AG04449 (cell line): ENCODE measurements around the gene MARCHF10.

ENCODE experiments used
- CTCF ChIA-PET: fragments of 350-600 bp; formaldehyde crosslinking; extraction: SDS; loops from one replicate; lab custom pipeline; 2021; ENCODE audit warnings: antibody characterized with exemption; lab: Yijun Ruan, JAX
- POLR2A ChIA-PET: fragments of 400-600, 350-600 bp; formaldehyde crosslinking; extraction: SDS; loops from one replicate; lab custom pipeline; 2020; ENCODE audit warnings: antibody characterized with exemption, inconsistent platforms; lab: Yijun Ruan, JAX
- DNase-seq: peaks from one replicate; pipeline ENCODE4 v3.0.0-alpha.2; 2010; ENCODE audit warnings: low read depth, low spot score
- H3K4me3 ChIP-seq: 2 replicates; pipeline ENCODE4 v1.5.1; 2011; ENCODE audit warnings: low read depth, mild to moderate bottlenecking, control low read depth, low read length
- CTCF ChIP-seq: IDR thresholded peaks from one replicate; pipeline ENCODE4 v1.5.1; 2011; ENCODE audit warnings: mild to moderate bottlenecking, moderate library complexity, low read length, control low read depth, inconsistent platforms; ENCODE audit not compliant: insufficient read depth; ENCODE audit errors: missing control alignments

The MARCHF10 gene

GRCh38 chr17:62827746-62828485 is 19.8 kb upstream of the MARCHF10 start:
- TF ChIP-seq CTCF = no peak
- CTCF ChIA-PET = interaction anchor here (0.9 to 1.4 kb wide), 2 partner anchors 141 to 255 kb away, joined by 4 to 5 read pairs; no protein-coding TSS in a partner anchor
- POLR2A ChIA-PET = interaction anchor here (0.7 kb wide), 1 partner anchor 404 kb away, joined by 3 read pairs; no protein-coding TSS in a partner anchor
- no peak for DNase-seq
- H3K4me3 ChIP-seq = no peak overlapping the region

GRCh38 chr17:62826956-62827355 is 18.8 kb upstream of the MARCHF10 start:
- ChIA-PET CTCF (interaction anchor here (1.0 to 1.4 kb wide), 2 partner anchors 23 to 255 kb away, joined by 3 to 5 read pairs; no protein-coding TSS in a partner anchor), POLR2A (no interaction called here)
- no peak for TF ChIP-seq CTCF
- no peak overlapping the region for H3K4me3 ChIP-seq
- no peak for DNase-seq

- no peak for DNase-seq
- H3K4me3 ChIP-seq = no peak overlapping the region
- ChIA-PET POLR2A (interaction anchor here (0.7 kb wide), 1 partner anchor 116 kb away, joined by 3 read pairs; no protein-coding TSS in a partner anchor), CTCF (interaction anchor here (0.6 to 1.2 kb wide), 2 partner anchors 139 to 140 kb away, joined by 3 to 4 read pairs; no protein-coding TSS in a partner anchor)
- no peak for TF ChIP-seq CTCF
Measured at GRCh38 chr17:62825182-62825581, 17.1 kb upstream of the MARCHF10 start.

GRCh38 chr17:62824290-62825131 is 16.4 kb upstream of the MARCHF10 start:
- POLR2A ChIA-PET = interaction anchor here (0.6 to 1.2 kb wide), 3 partner anchors 45 to 147 kb away, joined by 3 read pairs; no protein-coding TSS in a partner anchor
- H3K4me3 ChIP-seq = no peak overlapping the region
- CTCF ChIA-PET = interaction anchor here (1.2 kb wide), 1 partner anchor 141 kb away, joined by 3 read pairs; no protein-coding TSS in a partner anchor
- TF ChIP-seq CTCF = no peak
- peak; percentile 95 for DNase-seq

GRCh38 chr17:62823111-62823893 is 15.2 kb upstream of the MARCHF10 start:
- no peak overlapping the region for H3K4me3 ChIP-seq
- CTCF ChIA-PET = interaction anchor here (0.8 kb wide), 1 partner anchor 144 kb away, joined by 4 read pairs; no protein-coding TSS in a partner anchor
- DNase-seq = no peak
- TF ChIP-seq CTCF = no peak
- POLR2A ChIA-PET = no interaction called here
